NCI-H510A treated with DMSO at 0.1 percent for 48 hours (cell line): ENCODE results near the gene SLC31A1.
"Not testable (repeated sequence)": the region's sequence is repeated elsewhere in the genome, so short reads cannot be mapped to it uniquely, and the experiment has no call there.

Experiments used
- DNase-seq: peaks from one replicate; lab custom pipeline; 2025; lab: John Stamatoyannopoulos, UW

Gene SLC31A1

DNA sequence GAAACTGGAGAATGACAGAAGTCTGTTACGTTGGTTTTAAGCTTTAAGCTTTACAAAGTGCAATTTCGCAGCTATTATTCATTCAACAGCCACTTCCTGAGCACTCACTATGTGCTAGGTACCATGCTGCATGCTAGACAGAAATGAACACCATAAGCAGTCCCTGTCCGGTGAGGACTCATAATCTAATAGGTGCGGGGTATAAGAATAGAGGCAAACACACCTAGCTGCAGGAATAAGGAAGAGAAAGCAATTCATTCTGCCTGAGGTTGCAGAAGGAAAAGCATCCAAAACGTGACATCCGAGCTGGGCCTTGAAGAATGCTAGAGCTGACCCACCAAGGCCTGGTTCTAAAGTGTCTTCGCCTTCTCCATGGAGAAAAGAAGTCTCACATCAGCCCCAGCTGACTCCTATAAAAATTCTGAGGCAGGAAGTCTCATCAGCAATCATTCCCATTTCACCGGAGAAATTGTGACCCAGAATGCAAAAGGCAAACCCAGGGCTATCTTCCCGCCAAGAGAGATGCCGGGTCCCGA lies 809 bp upstream of the SLC31A1 start:
- no peak for DNase-seq

DNA sequence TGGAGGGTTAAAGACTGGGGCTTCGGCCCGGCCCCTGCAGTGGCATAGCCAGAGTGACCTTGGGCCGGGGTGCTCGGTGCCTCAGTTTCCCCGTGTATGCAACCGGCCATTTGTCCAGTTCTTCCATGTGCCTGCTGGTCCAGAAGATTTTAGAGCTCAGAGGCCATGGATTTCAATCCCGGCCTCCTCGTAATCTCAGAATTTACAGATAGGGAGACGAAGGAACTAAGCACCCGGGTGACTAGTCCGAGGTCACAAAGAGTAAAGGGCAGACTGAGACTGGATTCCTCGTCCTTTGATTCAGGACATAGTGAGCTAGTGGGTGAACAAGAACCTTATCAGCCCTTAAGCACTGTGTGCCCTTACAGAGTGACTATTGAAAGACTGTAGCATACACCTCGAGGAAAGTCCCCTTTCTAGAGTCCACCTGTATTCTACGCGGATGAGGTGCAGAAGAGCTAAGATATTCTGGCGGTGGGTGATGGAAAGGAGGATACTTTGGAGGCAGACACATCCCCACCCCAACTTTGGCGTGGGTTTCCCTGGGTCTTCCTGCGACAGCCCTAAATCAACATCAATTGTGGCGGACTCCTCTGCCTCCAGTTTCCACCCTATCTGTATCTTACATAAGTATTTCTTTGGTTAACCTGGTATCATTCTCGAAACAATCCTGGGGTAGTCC lies 597 bp downstream of the SLC31A1 start:
- peak; percentile 61 for DNase-seq

DNA sequence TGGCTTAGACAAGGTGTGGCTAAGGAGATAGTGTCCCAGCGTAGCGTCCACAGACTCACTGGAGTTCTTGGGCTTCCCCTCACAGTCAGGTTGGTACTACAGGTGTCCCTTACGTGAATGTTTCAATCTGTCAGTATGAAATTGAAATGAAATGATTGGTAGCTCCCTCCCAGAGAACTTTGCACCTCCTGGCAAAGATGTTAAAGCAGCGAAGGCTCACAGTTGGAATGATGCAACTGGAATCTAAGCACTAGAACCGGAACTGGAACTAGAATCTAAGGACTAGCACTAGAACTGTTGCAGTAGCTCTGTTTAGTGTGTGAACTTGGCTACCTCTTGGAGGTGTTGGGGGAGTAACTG lies 1.1 kb downstream of the SLC31A1 start:
- DNase-seq: peak; percentile 3

DNA sequence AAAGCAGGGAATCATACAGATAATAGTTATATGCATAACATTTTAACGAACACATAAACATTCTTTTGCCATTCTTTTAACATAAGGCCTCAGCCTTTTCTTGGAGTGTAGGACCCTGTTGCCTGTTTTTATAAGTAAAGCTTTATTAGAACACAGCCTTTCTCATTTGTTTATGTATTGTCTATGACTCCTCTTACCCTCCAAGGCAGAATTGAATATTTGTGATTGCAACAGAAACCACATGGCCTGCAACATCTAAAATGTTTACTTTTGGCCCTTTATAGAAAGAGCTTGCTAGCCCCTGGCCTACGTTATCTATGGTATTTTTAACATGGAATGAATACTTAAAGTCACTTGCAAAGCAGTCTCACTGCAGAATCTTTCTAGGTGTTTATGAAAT lies 2.6 kb downstream of the SLC31A1 start:
- DNase-seq: no peak

DNA sequence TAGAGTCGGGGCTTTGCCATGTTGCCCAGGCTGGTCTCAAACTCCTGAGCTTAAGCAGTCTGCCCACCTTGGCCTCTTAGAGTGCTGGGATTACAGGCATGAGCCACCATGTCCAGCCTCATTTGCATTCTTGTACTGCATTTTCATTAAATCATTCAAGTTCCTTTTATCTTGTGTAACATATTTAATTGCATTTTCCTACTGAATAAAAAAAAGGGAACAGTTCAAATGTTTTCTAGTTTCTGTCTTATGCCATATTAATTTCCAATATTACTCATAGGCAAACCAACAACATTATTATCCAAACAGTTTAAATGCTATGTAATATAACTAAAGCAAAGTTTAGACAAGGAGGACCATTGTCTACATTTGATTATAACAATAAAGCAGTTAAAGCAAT lies 6.1 kb downstream of the SLC31A1 start:
- no peak for DNase-seq

DNA sequence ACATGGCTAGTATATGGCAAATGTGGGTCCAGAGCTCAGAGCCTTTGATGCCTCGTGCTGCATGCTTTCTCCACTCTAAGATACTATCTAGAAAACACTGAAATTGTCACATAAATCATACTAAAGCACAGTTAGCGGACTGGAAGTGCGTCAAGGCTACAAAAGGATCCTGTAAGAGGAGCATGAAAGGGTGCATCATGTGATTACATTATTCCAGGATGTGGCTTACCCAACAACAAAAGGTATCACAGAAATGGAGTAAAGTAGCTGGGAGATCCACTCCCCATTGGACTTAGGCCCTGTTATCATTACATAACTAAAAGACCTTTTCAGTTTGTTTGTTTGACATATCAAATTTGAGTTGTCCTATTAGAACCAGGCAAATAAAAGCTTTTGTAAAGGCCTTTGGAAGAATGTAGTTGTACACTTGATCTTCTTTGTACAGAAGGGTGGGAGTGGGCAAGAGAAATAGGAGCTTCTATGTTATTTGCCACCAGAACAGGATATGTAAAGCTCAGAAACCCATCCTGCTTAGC lies 6.9 kb downstream of the SLC31A1 start:
- DNase-seq: no peak

DNA sequence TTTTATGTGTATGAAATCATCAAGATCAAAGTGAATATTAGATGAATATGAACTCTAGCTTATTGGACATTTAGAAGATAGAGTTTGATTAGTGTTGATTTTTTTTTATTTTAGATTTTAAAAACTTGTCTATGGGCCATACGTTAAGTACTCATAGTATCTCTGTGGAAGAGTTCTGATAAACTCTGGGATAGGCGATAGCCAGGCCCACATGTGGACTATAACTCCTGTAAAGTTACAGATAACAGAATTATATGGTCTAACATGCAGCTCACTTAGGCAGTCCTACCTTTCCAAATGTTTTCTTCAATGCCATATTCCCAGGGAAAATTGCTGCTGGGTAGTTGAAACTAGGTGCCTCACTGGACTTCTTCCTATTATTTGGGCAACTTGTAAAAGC lies 10.4 kb downstream of the SLC31A1 start:
- DNase-seq: no peak

DNA sequence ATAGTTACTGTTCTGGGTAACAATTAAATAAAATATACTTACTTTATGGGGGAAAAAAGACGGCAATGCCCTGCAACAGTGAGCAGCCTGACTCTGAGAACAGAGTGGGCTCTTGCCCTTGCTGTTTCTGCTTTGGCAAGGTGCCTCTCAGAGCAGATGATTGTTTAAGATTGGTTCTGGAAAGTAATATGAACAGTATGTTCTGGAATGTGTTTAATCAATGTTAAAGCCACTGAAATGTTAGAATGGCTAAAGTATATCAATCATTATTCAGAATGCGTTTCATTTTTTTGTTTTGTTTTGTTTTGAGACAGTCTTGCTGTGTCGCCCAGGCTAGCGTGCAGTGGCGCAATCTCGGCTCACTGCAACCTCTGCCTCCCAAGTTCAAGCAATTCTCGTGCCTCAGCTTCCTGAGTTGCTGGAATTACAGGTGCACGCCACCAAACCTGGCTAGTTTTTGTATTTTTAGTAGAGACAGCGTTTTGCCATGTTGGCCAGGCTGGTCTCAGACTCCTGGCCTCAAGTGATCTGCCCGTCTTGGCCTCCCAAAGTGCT lies 14.4 kb downstream of the SLC31A1 start:
- DNase-seq: not testable (repeated sequence)

DNA sequence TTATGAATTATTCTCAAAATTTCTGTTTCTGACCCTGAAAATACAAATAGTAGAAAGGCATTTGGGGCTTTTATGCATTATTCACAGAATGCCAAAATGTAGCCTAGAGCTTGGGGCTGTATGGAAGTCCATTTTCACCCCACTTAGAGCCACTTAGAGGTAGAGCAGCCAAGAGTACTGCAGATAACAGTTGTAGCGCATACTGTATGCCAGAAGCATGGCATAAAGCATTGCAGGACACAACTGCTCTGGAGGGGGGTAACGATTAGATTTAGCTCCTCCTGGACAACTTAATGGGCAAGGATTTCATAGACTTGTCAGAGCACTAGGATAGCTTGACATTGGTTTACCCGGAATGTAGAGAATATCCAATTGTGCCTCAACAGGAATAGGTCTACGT lies 15.7 kb downstream of the SLC31A1 start:
- DNase-seq: no peak

DNA sequence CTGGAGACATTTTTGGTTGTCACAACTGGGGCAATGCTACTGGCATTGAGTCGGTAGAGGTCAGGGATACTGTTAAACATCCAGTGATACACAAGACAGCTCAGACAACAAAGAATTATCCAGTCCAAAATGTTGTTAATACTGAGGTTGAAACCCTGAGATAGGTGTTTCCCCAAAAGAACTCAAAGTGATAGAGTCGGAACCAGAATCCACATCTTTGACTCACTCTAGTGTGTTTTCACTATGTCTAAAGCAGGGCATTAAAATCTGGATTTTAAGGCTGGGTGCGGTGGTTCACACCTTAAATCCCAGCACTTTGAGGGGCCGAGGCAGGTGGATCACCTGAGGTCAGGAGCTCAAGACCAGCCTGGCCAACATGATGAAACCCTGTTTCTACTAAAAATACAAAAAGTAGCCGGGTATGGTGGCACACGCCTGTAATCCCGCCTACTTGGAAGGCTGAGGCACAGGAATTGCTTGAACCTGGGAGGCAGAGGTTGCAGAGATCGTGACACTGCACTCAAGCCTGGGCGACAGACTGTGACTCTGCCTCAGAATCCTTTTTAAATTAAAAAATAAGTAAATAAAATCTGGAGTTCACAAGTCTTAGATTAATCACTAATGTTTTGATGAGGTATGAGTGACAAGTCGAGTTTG lies 17.0 kb downstream of the SLC31A1 start:
- DNase-seq: no peak

DNA sequence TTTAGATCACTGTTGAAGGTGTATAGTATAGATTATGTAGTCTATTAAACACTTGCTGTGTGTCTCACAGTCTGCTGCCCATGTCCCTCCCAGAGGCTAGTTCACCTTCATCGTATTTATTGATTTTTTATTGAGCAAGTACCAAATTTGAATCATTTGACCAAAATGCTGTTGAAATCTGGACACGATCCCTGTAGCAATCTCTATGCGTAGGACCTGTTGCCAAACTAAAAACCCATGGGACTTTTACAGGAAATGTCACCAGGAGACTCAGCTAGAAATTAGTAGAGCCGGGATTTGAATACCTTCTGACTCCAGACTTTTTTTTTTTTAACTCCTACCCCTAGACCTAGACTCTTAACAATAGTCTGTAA lies 17.5 kb downstream of the SLC31A1 start:
- no peak for DNase-seq

DNA sequence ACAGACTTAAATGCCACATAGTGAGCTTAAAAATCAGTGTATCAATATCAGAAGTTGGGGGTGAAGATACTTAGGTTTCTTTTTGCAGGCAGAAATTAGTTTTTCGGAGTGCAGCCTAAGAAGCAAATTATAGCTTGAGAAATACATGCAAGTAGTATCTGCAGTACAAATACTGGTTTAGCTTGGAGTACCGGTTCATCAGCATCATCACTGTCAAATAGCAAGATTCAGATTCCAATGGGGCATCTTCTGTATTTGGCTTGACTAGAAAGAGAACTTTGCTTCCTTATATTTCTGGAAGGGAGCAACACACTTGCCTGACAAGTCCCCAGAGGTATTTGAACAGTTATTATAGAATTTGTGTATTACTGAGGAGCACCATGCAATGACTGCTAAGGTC lies 19.8 kb downstream of the SLC31A1 start:
- DNase-seq: no peak

DNA sequence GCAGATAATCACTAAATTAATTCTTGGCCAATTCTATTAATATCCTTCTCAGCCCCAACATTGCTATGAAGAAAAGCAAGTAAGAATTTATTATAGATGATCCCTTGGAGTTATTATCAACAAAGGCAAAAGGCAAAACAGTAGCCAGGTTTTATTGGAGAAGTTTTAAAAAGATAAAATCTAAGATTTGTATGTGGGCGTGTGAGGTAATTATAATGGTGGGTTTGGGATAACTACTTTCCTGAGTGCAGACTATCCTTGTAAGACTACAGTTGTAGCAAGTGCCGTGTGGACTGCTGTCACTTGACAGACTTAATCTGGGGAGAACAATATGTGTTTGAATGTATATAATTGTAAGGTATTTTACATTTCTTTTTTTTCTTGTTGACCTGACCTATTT lies 23.2 kb downstream of the SLC31A1 start:
- no peak for DNase-seq

DNA sequence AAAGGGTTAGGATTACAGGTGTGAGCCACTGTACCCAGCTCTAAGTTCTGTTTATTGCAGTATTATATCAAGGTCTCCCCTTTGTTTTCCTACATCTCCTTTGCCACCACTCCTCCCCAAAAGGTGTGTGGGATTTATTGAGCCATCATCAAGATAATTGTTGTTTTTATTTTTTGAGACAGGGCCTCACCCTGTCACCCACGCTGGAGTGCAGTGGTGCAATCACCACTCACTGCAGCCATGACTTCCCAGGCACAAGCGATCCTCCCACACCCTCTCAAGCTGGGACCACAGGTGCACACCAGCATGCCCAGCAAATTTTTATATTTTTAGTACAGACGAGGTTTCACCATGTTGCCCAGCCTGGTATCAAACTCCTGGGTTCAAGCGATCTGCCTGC lies 24.6 kb downstream of the SLC31A1 start:
- DNase-seq: no peak

DNA sequence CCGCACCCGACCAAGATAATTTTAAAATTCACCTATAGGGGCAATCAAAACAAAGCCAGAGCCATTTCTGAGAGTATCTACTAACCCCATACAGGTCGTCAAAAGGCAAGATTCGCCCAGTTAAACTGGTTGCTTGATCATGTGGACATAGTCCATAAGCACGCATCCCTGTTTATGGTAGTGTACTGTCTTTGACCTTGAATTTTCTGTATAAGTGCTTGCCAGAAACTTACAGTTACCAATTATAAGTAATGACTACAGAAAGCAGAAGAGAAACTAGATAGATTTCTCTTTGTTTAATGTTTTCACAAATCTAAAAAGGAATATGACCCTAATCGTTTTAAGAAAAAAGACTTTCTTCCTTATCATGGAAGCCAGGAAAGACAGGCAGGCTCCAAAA lies 25.6 kb downstream of the SLC31A1 start:
- DNase-seq: no peak

DNA sequence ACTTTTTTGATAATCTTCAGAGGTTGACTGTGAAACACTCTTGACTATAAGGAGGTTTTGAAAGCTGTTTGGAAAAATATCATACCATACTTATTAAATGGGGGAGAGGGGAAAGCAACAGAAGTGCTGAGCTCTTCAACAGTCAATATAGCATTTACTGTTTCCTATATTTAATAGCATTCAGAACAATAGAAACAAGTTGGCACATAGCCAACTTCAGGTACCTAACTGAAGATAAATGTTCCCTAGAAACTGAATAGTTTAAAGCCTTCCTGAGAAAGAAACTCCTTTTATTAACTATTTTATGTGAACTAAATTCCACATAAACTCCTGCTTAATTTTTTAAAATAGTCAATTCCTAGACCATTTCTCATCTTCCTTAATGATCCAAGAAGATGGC lies 26.3 kb downstream of the SLC31A1 start:
- no peak for DNase-seq

DNA sequence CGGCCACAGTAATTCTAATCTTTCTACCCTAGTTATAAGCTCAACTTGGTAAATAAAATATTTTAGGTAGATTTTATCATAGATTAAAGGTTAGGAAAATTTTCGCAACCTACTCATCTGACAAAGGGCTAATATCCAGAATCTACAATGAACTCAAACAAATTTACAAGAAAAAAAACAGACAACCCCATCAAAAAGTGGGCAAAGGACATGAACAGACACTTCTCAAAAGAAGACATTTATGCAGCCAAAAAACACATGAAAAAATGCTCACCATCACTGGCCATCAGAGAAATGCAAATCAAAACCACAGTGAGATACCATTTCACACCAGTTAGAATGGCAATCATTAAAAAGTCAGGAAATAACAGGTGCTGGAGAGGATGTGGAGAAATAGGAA lies 28.3 kb downstream of the SLC31A1 start:
- not testable (repeated sequence) for DNase-seq

DNA sequence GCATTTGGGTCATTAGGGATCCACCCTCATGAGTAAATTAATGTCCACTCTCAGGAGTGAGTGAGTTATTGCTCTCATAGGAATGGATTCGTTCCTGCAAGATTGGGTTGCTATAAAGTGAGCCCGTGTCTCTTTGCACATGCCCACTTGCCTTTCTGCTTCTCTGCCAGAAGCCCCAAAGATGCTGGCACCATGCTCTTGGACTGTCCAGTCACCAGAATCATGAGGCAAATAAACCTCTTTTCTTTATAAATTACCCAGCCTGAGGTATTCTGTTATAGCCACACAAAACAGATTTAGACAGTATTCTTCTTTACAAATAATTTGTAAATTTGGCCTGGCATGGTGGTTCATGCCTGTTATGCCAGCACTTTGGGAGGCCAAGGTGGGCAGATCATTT lies 29.5 kb downstream of the SLC31A1 start:
- DNase-seq: no peak

DNA sequence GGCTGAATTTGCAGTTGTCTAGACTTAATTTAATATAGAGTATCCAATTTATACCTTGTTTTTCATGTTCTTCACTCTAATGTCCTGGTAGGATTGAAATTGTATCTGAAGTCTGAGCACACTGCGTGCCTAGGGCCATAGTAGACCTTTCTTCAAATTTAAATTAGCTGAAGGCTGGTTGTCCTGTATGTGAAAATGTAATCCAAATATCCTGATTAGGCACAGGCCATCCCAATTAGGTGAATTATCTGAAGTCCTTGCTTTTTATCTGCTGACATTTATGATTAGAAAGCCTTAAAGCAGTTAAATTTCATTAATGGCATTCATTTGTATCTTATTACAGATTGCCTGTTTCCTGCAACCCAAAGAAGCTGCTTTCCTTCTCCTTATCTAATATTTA lies 33.6 kb downstream of the SLC31A1 start:
- DNase-seq: no peak

DNA sequence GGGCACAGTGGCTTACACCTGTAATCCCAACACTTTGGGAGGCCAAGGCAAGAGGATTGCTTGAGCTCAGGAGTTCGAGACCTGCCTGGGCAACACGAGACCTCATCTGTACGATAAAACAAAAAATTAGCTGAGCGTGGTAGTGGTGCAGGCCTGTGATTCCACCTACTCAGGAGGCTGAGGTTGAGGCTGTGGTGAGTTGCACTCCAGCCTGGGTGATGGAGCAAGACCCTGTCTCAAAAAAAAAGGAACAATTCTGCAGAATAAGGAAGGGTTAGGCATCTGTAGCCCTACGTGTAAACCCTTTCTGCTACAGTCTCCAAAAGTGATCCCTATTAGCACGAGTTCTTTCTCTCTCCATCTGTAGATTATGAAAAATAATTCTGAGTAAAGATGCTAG lies 34.1 kb downstream of the SLC31A1 start:
- no peak for DNase-seq

DNA sequence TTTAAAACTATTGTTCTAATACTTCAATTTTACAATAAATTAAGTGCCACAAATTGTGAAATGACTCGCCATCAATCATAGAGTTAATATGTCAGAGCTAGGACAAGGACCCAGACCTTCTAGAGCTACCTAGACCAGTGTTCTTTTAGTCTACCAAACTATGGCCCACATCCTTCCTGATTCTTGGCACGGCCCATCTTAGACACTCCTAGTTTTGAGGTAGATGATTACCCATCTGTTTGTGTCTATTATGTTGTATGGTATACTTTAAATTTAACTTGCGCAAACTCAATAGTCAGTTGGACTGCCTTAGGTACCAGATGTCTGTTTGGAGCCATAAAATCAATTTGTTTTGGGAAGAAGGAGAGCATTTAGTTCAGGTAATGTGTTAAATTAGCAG lies 36.5 kb downstream of the SLC31A1 start:
- no peak for DNase-seq

DNA sequence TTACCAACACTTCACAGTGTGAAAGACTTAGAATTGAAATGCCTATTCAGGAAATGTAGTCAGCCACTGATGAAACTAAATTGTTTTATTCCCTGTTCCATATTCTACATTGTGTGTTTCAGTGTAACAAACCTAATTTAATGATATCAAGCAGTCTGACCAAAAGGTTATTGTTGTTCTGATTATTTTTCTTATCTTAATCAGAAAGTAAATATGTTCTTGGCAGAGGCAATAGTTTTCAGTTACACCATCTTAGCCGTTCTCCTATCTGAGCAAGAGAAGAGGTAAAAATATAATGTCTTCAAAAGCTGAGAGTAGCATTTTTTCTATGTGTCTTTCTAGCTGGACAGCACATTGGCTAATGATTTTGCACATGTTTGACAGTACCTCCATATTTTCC lies 36.9 kb downstream of the SLC31A1 start:
- no peak for DNase-seq

DNA sequence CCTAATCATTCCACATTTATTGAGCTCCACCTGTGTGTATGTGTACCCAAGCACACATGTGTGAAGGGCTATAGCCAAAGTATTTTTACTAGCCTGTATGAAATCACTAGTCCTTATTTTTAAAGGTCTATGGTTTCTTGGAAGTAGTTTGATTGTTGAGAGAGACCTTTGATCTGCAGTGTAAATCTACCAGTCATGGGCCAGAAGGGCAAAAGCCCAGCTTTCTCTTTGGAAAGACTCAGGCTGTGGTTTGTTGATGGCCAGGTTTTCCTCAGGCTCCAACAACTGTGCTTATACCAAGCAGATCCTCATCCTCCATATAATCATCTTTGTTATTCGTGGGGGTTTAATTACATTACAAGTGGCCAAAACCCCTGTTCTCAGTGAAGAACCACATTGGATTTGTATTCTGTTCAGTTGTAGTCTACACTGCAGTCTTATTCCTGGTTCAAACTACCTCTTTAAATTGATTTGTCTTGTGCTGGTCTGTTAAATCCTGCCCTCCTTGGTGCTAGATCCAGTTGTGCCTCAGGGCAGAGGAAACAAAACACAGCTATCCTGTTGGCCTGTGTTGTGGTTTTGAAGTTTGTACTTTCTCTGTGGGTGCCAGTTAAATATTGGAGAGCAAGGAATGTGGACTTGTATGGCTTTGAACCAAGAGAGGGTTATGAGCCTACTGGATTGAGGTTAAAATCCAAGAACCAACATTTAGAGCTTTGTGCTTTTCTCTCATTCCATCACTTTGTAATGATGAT lies 40.8 kb downstream of the SLC31A1 start:
- no peak for DNase-seq
